GM12891 (cell line): Measurements from ENCODE around the gene PRKACA.
"Not testable (repeated sequence)": the region's sequence is repeated elsewhere in the genome, so short reads cannot be mapped to it uniquely, and the experiment has no call there.

Experiments
- POLR2A ChIP-seq: IDR thresholded peaks from 2 replicates; pipeline ENCODE4 v1.6.1; 2011; ENCODE audit warnings: low read depth, low read length, control low read depth
- POLR2AphosphoS5 ChIP-seq: IDR thresholded peaks from 2 replicates; pipeline ENCODE4 v1.6.1; 2011; ENCODE audit warnings: low read depth, low read length, control low read depth
- POU2F2 ChIP-seq: IDR thresholded peaks from 2 replicates; pipeline ENCODE4 v1.6.1; 2011; ENCODE audit warnings: low read depth, mild to moderate bottlenecking, control low read depth, low read length, moderate library complexity
- TAF1 ChIP-seq: IDR thresholded peaks from 2 replicates; pipeline ENCODE4 v1.6.1; 2011; ENCODE audit warnings: low read depth, low read length, control low read depth

DNA sequence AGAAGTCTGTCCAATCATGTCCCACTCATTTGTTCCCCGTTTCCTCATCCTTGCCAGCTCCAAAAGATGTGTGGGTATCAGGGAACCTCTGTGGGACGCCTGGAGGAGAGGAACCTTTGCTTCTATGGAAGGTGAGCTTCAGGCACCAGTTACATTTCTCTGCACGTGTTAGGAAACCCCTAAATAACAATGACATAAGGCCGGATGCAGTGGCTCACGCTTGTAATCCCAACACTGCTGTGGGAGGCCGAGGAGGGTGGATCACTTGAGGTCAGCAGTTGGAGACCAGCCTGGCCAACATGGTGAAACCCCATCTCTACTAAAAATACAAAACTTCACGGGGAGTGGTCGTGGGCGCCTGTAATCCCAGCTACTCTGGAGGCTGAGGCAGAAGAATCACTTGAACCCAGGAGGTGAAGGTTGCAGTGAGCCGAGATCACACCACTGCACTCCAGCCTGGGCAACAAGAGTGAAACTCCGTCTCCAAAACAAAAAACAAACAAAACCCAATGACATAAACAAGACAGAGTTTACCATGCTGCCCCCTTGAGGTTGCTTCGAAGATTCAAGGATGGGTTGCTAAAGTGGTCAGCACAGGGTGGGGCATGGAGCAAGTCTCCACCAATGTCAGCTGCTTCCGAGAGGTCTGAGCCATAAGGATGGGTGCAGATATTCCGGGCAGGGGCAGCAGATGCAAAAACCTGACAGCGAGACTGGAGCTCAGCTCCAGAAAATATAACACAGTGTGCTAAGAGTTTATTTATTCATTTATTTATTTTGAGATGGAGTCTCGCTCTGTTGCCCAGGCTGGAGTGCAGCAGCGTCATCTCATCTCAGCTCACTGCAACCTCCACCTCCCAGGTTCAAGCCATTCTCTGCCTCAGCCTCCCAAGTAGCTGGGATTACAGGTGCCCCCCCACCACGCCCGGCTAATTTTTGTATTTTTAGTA, 74.6 kb downstream of the PRKACA start:
- TF ChIP-seq POLR2A, POLR2AphosphoS5: not testable (repeated sequence)
- 0 out of 2 replicates have a peak, but pooled peaks have one; percentile 16 for TF ChIP-seq TAF1
- peak; percentile 34; the same call in 1 of the 2 replicates for TF ChIP-seq POU2F2
